ENCODE results near the gene ADARB2. TPM values are rescaled to one million over a fixed set of nuclear protein-coding genes. Genes with fewer than 3 reads are reported as not detected.

Gene ADARB2
- total RNA-seq, 2 experiments from 2014 or later = 2.5 to 3.0 TPM

GRCh38 chr10:1650542-1651269 lies 86.6 kb downstream of the ADARB2 start:
- no peak overlapping the region for H3K4me3 Mint-ChIP-seq
- H3K27ac Mint-ChIP-seq = no peak overlapping the region
- CTCF ChIA-PET = no interaction called here
- POLR2A ChIA-PET = no interaction called here
- DNase-seq = no peak
- no peaks in the 10 kb centered on the region for H3K9me3 Mint-ChIP-seq
- H3K4me1 Mint-ChIP-seq = no peaks in the 10 kb centered on the region
- no peaks in the 10 kb centered on the region for H3K36me3 Mint-ChIP-seq (ENCODE audit: low read depth)
- no peaks in the 10 kb centered on the region for H3K27me3 Mint-ChIP-seq

- H3K4me1 Mint-ChIP-seq = no peaks in the 10 kb centered on the region
- no peaks in the 10 kb centered on the region for H3K36me3 Mint-ChIP-seq (ENCODE audit: low read depth)
- H3K9me3 Mint-ChIP-seq = no peaks in the 10 kb centered on the region
- ChIA-PET POLR2A (no interaction called here), CTCF (no interaction called here)
- no peak overlapping the region for H3K27ac Mint-ChIP-seq
- no peak overlapping the region for H3K4me3 Mint-ChIP-seq
- DNase-seq = no peak
- no peaks in the 10 kb centered on the region for H3K27me3 Mint-ChIP-seq
These were observed 88.7 kb downstream of the ADARB2 start for GRCh38 chr10:1648648-1649047.

- Mint-ChIP-seq H3K4me3 (no peak overlapping the region), H3K27me3 (no peaks in the 10 kb centered on the region), H3K27ac (no peak overlapping the region), H3K4me1 (peaks cover 4% of the 10 kb centered on the region), H3K36me3 (ENCODE audit: low read depth) (no peaks in the 10 kb centered on the region), H3K9me3 (no peaks in the 10 kb centered on the region)
- POLR2A ChIA-PET = no interaction called here
- DNase-seq = no peak
- CTCF ChIA-PET = no interaction called here
These were observed 91.0 kb downstream of the ADARB2 start for GRCh38 chr10:1646332-1646731.

- no peaks in the 10 kb centered on the region for H3K36me3 Mint-ChIP-seq (ENCODE audit: low read depth)
- H3K27me3 Mint-ChIP-seq = no peaks in the 10 kb centered on the region
- DNase-seq = no peak
- no peaks in the 10 kb centered on the region for H3K9me3 Mint-ChIP-seq
- ChIA-PET POLR2A (no interaction called here), CTCF (no interaction called here)
- peaks cover 4% of the 10 kb centered on the region for H3K4me1 Mint-ChIP-seq
- H3K4me3 Mint-ChIP-seq = no peak overlapping the region
- H3K27ac Mint-ChIP-seq = no peak overlapping the region
These were observed 91.4 kb downstream of the ADARB2 start for GRCh38 chr10:1645896-1646295.

GRCh38 chr10:1644191-1644711 lies 93.1 kb downstream of the ADARB2 start:
- CTCF ChIA-PET = no interaction called here
- H3K4me1 Mint-ChIP-seq = peaks cover 4% of the 10 kb centered on the region
- no peaks in the 10 kb centered on the region for H3K27me3 Mint-ChIP-seq

GRCh38 chr10:1643908-1644179 lies 93.5 kb downstream of the ADARB2 start:
- DNase-seq = no peak
- H3K4me3 Mint-ChIP-seq = no peak overlapping the region
- no peaks in the 10 kb centered on the region for H3K9me3 Mint-ChIP-seq
- ChIA-PET POLR2A (no interaction called here), CTCF (no interaction called here)
- no peaks in the 10 kb centered on the region for H3K36me3 Mint-ChIP-seq (ENCODE audit: low read depth)
- no peaks in the 10 kb centered on the region for H3K27me3 Mint-ChIP-seq
- H3K4me1 Mint-ChIP-seq = peaks cover 4% of the 10 kb centered on the region
- H3K27ac Mint-ChIP-seq = no peak overlapping the region

More at GRCh38 chr10:1644191-1644711, 93.1 kb downstream of the ADARB2 start:
- no peak overlapping the region for H3K4me3 Mint-ChIP-seq
- H3K36me3 Mint-ChIP-seq (ENCODE audit: low read depth) = no peaks in the 10 kb centered on the region
- H3K27ac Mint-ChIP-seq = no peak overlapping the region
- H3K9me3 Mint-ChIP-seq = no peaks in the 10 kb centered on the region
- POLR2A ChIA-PET = no interaction called here
- DNase-seq = no peak

GRCh38 chr10:1643161-1643907 lies 94.0 kb downstream of the ADARB2 start:
- ChIA-PET CTCF (no interaction called here), POLR2A (no interaction called here)
- DNase-seq = no peak
- H3K27me3 Mint-ChIP-seq = no peaks in the 10 kb centered on the region
- no peaks in the 10 kb centered on the region for H3K9me3 Mint-ChIP-seq
- no peak overlapping the region for H3K27ac Mint-ChIP-seq
- H3K4me1 Mint-ChIP-seq = peaks cover 4% of the 10 kb centered on the region
- no peak overlapping the region for H3K4me3 Mint-ChIP-seq
- H3K36me3 Mint-ChIP-seq (ENCODE audit: low read depth) = no peaks in the 10 kb centered on the region

- Mint-ChIP-seq H3K4me3 (no peak overlapping the region), H3K27me3 (no peaks in the 10 kb centered on the region), H3K9me3 (no peaks in the 10 kb centered on the region), H3K36me3 (ENCODE audit: low read depth) (no peaks in the 10 kb centered on the region), H3K4me1 (peaks cover 4% of the 10 kb centered on the region), H3K27ac (no peak overlapping the region)
- ChIA-PET CTCF (no interaction called here), POLR2A (no interaction called here)
- no peak for DNase-seq
These were observed 94.6 kb downstream of the ADARB2 start for GRCh38 chr10:1642600-1643160.

GRCh38 chr10:1641402-1641801 lies 95.9 kb downstream of the ADARB2 start:
- ChIA-PET POLR2A (no interaction called here), CTCF (no interaction called here)
- no peaks in the 10 kb centered on the region for H3K36me3 Mint-ChIP-seq (ENCODE audit: low read depth)
- no peaks in the 10 kb centered on the region for H3K9me3 Mint-ChIP-seq
- H3K27ac Mint-ChIP-seq = no peak overlapping the region
- H3K4me1 Mint-ChIP-seq = peaks cover 4% of the 10 kb centered on the region
- no peak for DNase-seq
- no peak overlapping the region for H3K4me3 Mint-ChIP-seq
- no peaks in the 10 kb centered on the region for H3K27me3 Mint-ChIP-seq

- Mint-ChIP-seq H3K36me3 (ENCODE audit: low read depth) (no peaks in the 10 kb centered on the region), H3K4me3 (no peak overlapping the region), H3K4me1 (peaks cover 4% of the 10 kb centered on the region), H3K27ac (no peak overlapping the region), H3K9me3 (no peaks in the 10 kb centered on the region), H3K27me3 (no peaks in the 10 kb centered on the region)
- ChIA-PET CTCF (no interaction called here), POLR2A (no interaction called here)
- no peak for DNase-seq
These were observed 98.4 kb downstream of the ADARB2 start for GRCh38 chr10:1638889-1639419.

- H3K36me3 Mint-ChIP-seq (ENCODE audit: low read depth) = no peaks in the 10 kb centered on the region
- H3K27me3 Mint-ChIP-seq = no peaks in the 10 kb centered on the region
- no peak overlapping the region for H3K4me3 Mint-ChIP-seq
- POLR2A ChIA-PET = no interaction called here
- H3K9me3 Mint-ChIP-seq = no peaks in the 10 kb centered on the region
- no peak for DNase-seq
- no peak overlapping the region for H3K27ac Mint-ChIP-seq
- CTCF ChIA-PET = no interaction called here
- no peaks in the 10 kb centered on the region for H3K4me1 Mint-ChIP-seq
These were observed 102.0 kb downstream of the ADARB2 start for GRCh38 chr10:1635340-1635739.

GRCh38 chr10:1634239-1634638 lies 103.1 kb downstream of the ADARB2 start:
- H3K27me3 Mint-ChIP-seq = no peaks in the 10 kb centered on the region
- H3K9me3 Mint-ChIP-seq = no peaks in the 10 kb centered on the region
- H3K4me3 Mint-ChIP-seq = no peak overlapping the region
- no peak overlapping the region for H3K27ac Mint-ChIP-seq
- CTCF ChIA-PET = no interaction called here
- no peak for DNase-seq
- POLR2A ChIA-PET = no interaction called here
- no peaks in the 10 kb centered on the region for H3K4me1 Mint-ChIP-seq
- H3K36me3 Mint-ChIP-seq (ENCODE audit: low read depth) = no peaks in the 10 kb centered on the region

GRCh38 chr10:1633783-1634182 lies 103.5 kb downstream of the ADARB2 start:
- H3K9me3 Mint-ChIP-seq = no peaks in the 10 kb centered on the region
- no peaks in the 10 kb centered on the region for H3K27me3 Mint-ChIP-seq
- ChIA-PET POLR2A (no interaction called here), CTCF (no interaction called here)
- no peak overlapping the region for H3K27ac Mint-ChIP-seq
- no peaks in the 10 kb centered on the region for H3K4me1 Mint-ChIP-seq
- no peaks in the 10 kb centered on the region for H3K36me3 Mint-ChIP-seq (ENCODE audit: low read depth)
- no peak overlapping the region for H3K4me3 Mint-ChIP-seq
- no peak for DNase-seq

- Mint-ChIP-seq H3K27ac (no peak overlapping the region), H3K36me3 (ENCODE audit: low read depth) (no peaks in the 10 kb centered on the region), H3K9me3 (no peaks in the 10 kb centered on the region), H3K4me3 (no peak overlapping the region), H3K4me1 (no peaks in the 10 kb centered on the region), H3K27me3 (no peaks in the 10 kb centered on the region)
- DNase-seq = no peak
- CTCF ChIA-PET = no interaction called here
- POLR2A ChIA-PET = no interaction called here
These were observed 104.7 kb downstream of the ADARB2 start for GRCh38 chr10:1632596-1632995.
